ENCODE measurements around the gene MCMBP. TPM values are rescaled to one million over a fixed set of nuclear protein-coding genes. Genes with fewer than 3 reads are reported as not detected.

Gene MCMBP
- total RNA-seq, 1 experiment from 2014 or later, result 148 TPM

DNA sequence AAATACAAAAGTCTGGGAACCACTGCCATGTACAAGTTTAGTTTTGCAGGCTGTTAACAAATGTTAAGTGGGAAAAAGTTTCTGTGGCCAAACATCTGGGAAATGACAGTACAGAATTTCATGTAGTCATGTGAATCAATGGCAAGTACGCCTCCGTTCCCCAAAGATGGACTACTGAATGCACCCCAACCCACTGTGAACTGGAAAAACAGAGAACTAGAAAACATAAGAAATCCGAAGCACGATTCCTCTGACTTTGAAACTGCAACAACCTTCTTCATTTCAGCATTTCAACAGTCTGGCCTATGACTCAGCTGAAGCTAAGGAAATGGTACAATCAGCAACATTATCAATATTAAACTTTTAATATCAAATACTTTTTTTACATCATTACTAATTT is 41.8 kb downstream of the MCMBP start:
- POLR2A ChIA-PET, result no interaction called here
- CTCF ChIA-PET, result no interaction called here
- Histone ChIP-seq H3K79me2 (ENCODE audit: insufficient read depth, low read length) (peaks cover 30% of the 10 kb centered on the region), H3K27me3 (ENCODE audit: insufficient read depth, low read length) (no peaks in the 10 kb centered on the region), H3K9ac (ENCODE audit: low read length) (no peak overlapping the region), H3K36me3 (ENCODE audit: control insufficient read depth in 1 of 2, insufficient read depth in 2 of 2, low read length in 2 of 2) (peaks cover 73 to 78% of the 10 kb centered on the region in 2 experiments), H4K20me1 (ENCODE audit: insufficient read depth) (peaks cover 5% of the 10 kb centered on the region; the same call in 1 of the 2 replicates), H2AFZ (ENCODE audit: low read depth, low read length, poor library complexity, severe bottlenecking) (no peak overlapping the region), H3K4me1 (ENCODE audit: control insufficient read depth in 1 of 2, insufficient read depth in 2 of 2, low read length in 2 of 2) (no peaks in the 10 kb centered on the region), H3K9me3 (ENCODE audit: control insufficient read depth in 1 of 2, insufficient read depth in 1 of 2, low read depth in 1 of 2, low read length in 2 of 2) (no peaks in the 10 kb centered on the region), H3K4me2 (ENCODE audit: low read length) (no peak overlapping the region), H3K4me3 (replicated peaks in 1 of 2; ENCODE audit: low read depth in 1 of 2, low read length in 2 of 2) (no peak overlapping the region), H3K9me2 (ENCODE audit: insufficient read depth) (no peaks in the 10 kb centered on the region), H3K27ac (ENCODE audit: low read depth, low read length) (no peak overlapping the region)
- DNase-seq (ENCODE audit: low read depth, low spot score), result no peak
- intact Hi-C loops (cut with micrococcal nuclease), result no loop called here
- RAD21 ChIA-PET (ENCODE audit: low non-redundant PET in 1 of 2, low total read pairs in 2 of 2, uncharacterized antibody in 2 of 2, unreplicated experiment in 2 of 2), result no interaction called here
- TF ChIP-seq, protein P1, sequence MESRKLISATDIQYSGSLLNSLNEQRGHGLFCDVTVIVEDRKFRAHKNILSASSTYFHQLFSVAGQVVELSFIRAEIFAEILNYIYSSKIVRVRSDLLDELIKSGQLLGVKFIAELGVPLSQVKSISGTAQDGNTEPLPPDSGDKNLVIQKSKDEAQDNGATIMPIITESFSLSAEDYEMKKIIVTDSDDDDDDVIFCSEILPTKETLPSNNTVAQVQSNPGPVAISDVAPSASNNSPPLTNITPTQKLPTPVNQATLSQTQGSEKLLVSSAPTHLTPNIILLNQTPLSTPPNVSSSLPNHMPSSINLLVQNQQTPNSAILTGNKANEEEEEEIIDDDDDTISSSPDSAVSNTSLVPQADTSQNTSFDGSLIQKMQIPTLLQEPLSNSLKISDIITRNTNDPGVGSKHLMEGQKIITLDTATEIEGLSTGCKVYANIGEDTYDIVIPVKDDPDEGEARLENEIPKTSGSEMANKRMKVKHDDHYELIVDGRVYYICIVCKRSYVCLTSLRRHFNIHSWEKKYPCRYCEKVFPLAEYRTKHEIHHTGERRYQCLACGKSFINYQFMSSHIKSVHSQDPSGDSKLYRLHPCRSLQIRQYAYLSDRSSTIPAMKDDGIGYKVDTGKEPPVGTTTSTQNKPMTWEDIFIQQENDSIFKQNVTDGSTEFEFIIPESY (IDR thresholded peaks at IDR 0.05; ENCODE audit: extremely low read depth, insufficient replicate concordance, low read length), result no peak
- no peak for TF ChIP-seq SP1 (IDR thresholded peaks at IDR 0.05; ENCODE audit: low read depth)
- no peak for TF ChIP-seq RAD21 (IDR thresholded peaks at IDR 0.05; ENCODE audit: low read depth)
- TF ChIP-seq ZFX (IDR thresholded peaks at IDR 0.05), result no peak
- TF ChIP-seq CTCF (IDR thresholded peaks at IDR 0.05 in 2 of 3, conservative IDR thresholded peaks at IDR 0.05 in 1 of 3; ENCODE audit: borderline replicate concordance in 1 of 3, insufficient read depth in 1 of 3, low read depth in 2 of 3, low read length in 2 of 3), result no peak
- TF ChIP-seq EZH2 (IDR thresholded peaks at IDR 0.05), result no peak
- no peak for TF ChIP-seq CBX3 (IDR thresholded peaks at IDR 0.05; ENCODE audit: low read depth)
- no peak for TF ChIP-seq FOSL1 (IDR thresholded peaks at IDR 0.05; ENCODE audit: low read depth)
- no peak for TF ChIP-seq ELF1 (IDR thresholded peaks at IDR 0.05; ENCODE audit: borderline replicate concordance, low read depth)
- TF ChIP-seq REST (IDR thresholded peaks at IDR 0.05; ENCODE audit: low read depth), result no peak
- TF ChIP-seq EZH2phosphoT487 (IDR thresholded peaks at IDR 0.05; ENCODE audit: borderline replicate concordance), result no peak
- TF ChIP-seq, protein P2, sequence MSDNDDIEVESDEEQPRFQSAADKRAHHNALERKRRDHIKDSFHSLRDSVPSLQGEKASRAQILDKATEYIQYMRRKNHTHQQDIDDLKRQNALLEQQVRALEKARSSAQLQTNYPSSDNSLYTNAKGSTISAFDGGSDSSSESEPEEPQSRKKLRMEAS (IDR thresholded peaks at IDR 0.05), result no peak
- no peak for TF ChIP-seq ATF3 (IDR thresholded peaks at IDR 0.05)
- TF ChIP-seq EGR1 (IDR thresholded peaks at IDR 0.05; ENCODE audit: low read depth), result no peak
- TF ChIP-seq SRF (IDR thresholded peaks at IDR 0.05; ENCODE audit: low read depth), result no peak
- no peak for TF ChIP-seq TCF7L2 (IDR thresholded peaks at IDR 0.05; ENCODE audit: borderline replicate concordance, extremely low read depth, insufficient read depth, insufficient read length)
- TF ChIP-seq POLR2A (IDR thresholded peaks at IDR 0.05; ENCODE audit: borderline replicate concordance, extremely low read depth, insufficient read depth, insufficient read length), result no peak
- TF ChIP-seq POLR2AphosphoS5 (IDR thresholded peaks at IDR 0.05; ENCODE audit: low read depth, low read length), result no peak
- TF ChIP-seq SIN3A (IDR thresholded peaks at IDR 0.05; ENCODE audit: low read depth), result no peak
- ATAC-seq, result no peak
- no TSS peak for BruUV-seq (replicated peaks)
